IMR-90 (cell line): ENCODE results near the gene PRDM5. TPM values are rescaled to one million over a fixed set of nuclear protein-coding genes. Genes with fewer than 3 reads are reported as not detected.

ENCODE experiments used
- ATAC-seq: fragments of 200-7000 bp; cut with Tn5 transposase; 2 replicates; pipeline ENCODE4 v1.9.1; 2020; ENCODE audit warnings: low read depth, mild to moderate bottlenecking, moderate library complexity
- BruUV-seq: library from RNA; stranded (reverse); fragments of 400-500 nt; replicated peaks from 2 replicates; lab custom pipeline; 2021; lab: Mats Ljungman, UMichigan
- CTCF ChIA-PET: fragments of 300-600 bp; formaldehyde crosslinking; extraction: SDS; loops from one replicate; lab custom pipeline; 2021; ENCODE audit warnings: antibody characterized with exemption; lab: Yijun Ruan, JAX
- POLR2A ChIA-PET: fragments of 300-600 bp; sonication (Branson Sonifier 250); formaldehyde crosslinking; loops from one replicate; lab custom pipeline; 2022; ENCODE audit warnings: antibody characterized with exemption; ENCODE audit not compliant: unreplicated experiment; lab: Charles Lee
- DNase-seq: peaks from one replicate; pipeline ENCODE4 v3.0.0; 2013
- H2AFZ ChIP-seq: replicated peaks from 2 replicates; pipeline ENCODE3; 2013; ENCODE audit warnings: low read length, mild to moderate bottlenecking; ENCODE audit not compliant: poor library complexity
- H2AK5ac ChIP-seq: 2 replicates; pipeline ENCODE4 v1.6.1; 2013; ENCODE audit warnings: low read depth, low read length, inconsistent platforms
- H2AK9ac ChIP-seq: replicated peaks from 2 replicates; pipeline ENCODE3; 2013; ENCODE audit warnings: mild to moderate bottlenecking, low read depth, low read length, moderate library complexity; ENCODE audit not compliant: poor library complexity
- H2BK120ac ChIP-seq: 2 replicates; pipeline ENCODE4 v1.6.1; 2013; ENCODE audit warnings: low read depth, low read length, inconsistent platforms
- H2BK15ac ChIP-seq: 3 replicates; pipeline ENCODE4 v1.6.1; 2013; ENCODE audit warnings: low read depth, low read length, inconsistent platforms
- H2BK20ac ChIP-seq: 2 replicates; pipeline ENCODE4 v1.6.1; 2013; ENCODE audit warnings: low read depth, mild to moderate bottlenecking, inconsistent platforms, low read length, moderate library complexity
- H2BK5ac ChIP-seq: 2 replicates; pipeline ENCODE4 v1.6.1; 2013; ENCODE audit warnings: mild to moderate bottlenecking, low read depth, low read length, inconsistent platforms; ENCODE audit not compliant: poor library complexity, severe bottlenecking
- H3K14ac ChIP-seq: replicated peaks from 2 replicates; pipeline ENCODE4 v1.6.1; 2013; ENCODE audit warnings: low read depth, low read length, inconsistent platforms
- H3K18ac ChIP-seq: 2 replicates; pipeline ENCODE4 v1.6.1; 2013; ENCODE audit warnings: low read depth, low read length, control low read depth
- H3K23ac ChIP-seq: 2 replicates; pipeline ENCODE4 v1.6.1; 2013; ENCODE audit warnings: low read depth, low read length, inconsistent platforms
- H3K27ac ChIP-seq: 2 replicates; pipeline ENCODE4 v1.5.1; 2013; ENCODE audit warnings: mild to moderate bottlenecking, control low read depth, low read length; ENCODE audit not compliant: insufficient read depth
- H3K27me3 ChIP-seq: 2 replicates; pipeline ENCODE4 v1.6.1; 2013; ENCODE audit warnings: low read length; ENCODE audit not compliant: control insufficient read depth, insufficient read depth
- H3K36me3 ChIP-seq: 2 replicates; pipeline ENCODE4 v1.6.1; 2013; ENCODE audit warnings: low read length, mixed read lengths; ENCODE audit not compliant: control insufficient read depth, insufficient read depth
- H3K4ac ChIP-seq: 2 replicates; pipeline ENCODE4 v1.6.1; 2013; ENCODE audit warnings: low read depth, low read length, inconsistent platforms
- H3K4me1 ChIP-seq: 2 replicates; pipeline ENCODE4 v1.6.1; 2013; ENCODE audit warnings: low read length, mixed read lengths; ENCODE audit not compliant: control insufficient read depth, insufficient read depth
- H3K4me2 ChIP-seq: 2 replicates; pipeline ENCODE4 v1.6.1; 2013; ENCODE audit warnings: low read depth, mild to moderate bottlenecking, control low read depth, low read length, moderate library complexity
- H3K4me3 ChIP-seq: 2 replicates; pipeline ENCODE4 v1.5.1; 2013; ENCODE audit warnings: low read depth, mild to moderate bottlenecking, control low read depth, low read length, moderate library complexity; ENCODE audit not compliant: insufficient read depth
- H3K56ac ChIP-seq: 2 replicates; pipeline ENCODE4 v1.6.1; 2013; ENCODE audit warnings: low read length, inconsistent platforms; ENCODE audit not compliant: insufficient read depth; ENCODE audit errors: extremely low read depth
- H3K79me1 ChIP-seq, 2 experiments: 2 replicates each; pipeline ENCODE4 v1.6.1; 2013; ENCODE audit warnings: low read length in 2 of 2, inconsistent platforms in 1 of 2, low read depth in 1 of 2
- H3K9ac ChIP-seq: 2 replicates; pipeline ENCODE4 v1.6.1; 2013; ENCODE audit warnings: low read depth, low read length, control low read depth
- H3K9me1 ChIP-seq: 2 replicates; pipeline ENCODE4 v1.6.1; 2013; ENCODE audit warnings: low read length, inconsistent platforms; ENCODE audit not compliant: insufficient read depth
- H3K9me3 ChIP-seq: 2 replicates; pipeline ENCODE4 v1.6.1; 2013; ENCODE audit warnings: low read length; ENCODE audit not compliant: control insufficient read depth, insufficient read depth
- H4K20me1 ChIP-seq: 2 replicates; pipeline ENCODE4 v1.6.1; 2013; ENCODE audit warnings: low read length, inconsistent platforms; ENCODE audit not compliant: insufficient read depth
- H4K5ac ChIP-seq: 2 replicates; pipeline ENCODE4 v1.6.1; 2013; ENCODE audit warnings: mild to moderate bottlenecking, low read depth, low read length, control low read depth
- H4K8ac ChIP-seq, 2 experiments: 2 replicates each; pipeline ENCODE4 v1.6.1; 2013; ENCODE audit warnings: low read depth in 2 of 2, low read length in 2 of 2, control low read depth in 1 of 2, inconsistent platforms in 1 of 2
- H4K91ac ChIP-seq: 2 replicates; pipeline ENCODE4 v1.6.1; 2013; ENCODE audit warnings: low read depth, low read length, inconsistent platforms; ENCODE audit not compliant: insufficient read depth
- FOS ChIP-seq: fragments of 150-350 bp; IDR thresholded peaks from 2 replicates; pipeline ENCODE4 v1.6.1; 2016; ENCODE audit warnings: low read depth, low read length
- NFE2L2 ChIP-seq: fragments of 150-350 bp; IDR thresholded peaks from 2 replicates; pipeline ENCODE4 v1.6.1; 2016; ENCODE audit warnings: low read depth, mild to moderate bottlenecking, low read length
- RCOR1 ChIP-seq: IDR thresholded peaks from 2 replicates; pipeline ENCODE4 v1.6.1; 2012; ENCODE audit warnings: mild to moderate bottlenecking, low read length, improper control_type of control experiment; ENCODE audit not compliant: insufficient replicate concordance
- RFX5 ChIP-seq: IDR thresholded peaks from 2 replicates; pipeline ENCODE4 v1.8.0; 2012; ENCODE audit warnings: low read depth, mild to moderate bottlenecking, low read length, moderate library complexity
- SMC3 ChIP-seq: fragments of 150-350 bp; IDR thresholded peaks from 2 replicates; pipeline ENCODE4 v1.6.1; 2016; ENCODE audit warnings: low read depth, mild to moderate bottlenecking, antibody characterized with exemption, low read length, moderate library complexity
- WGBS, 2 experiments: methylation state at CpG; one replicate each; pipeline versions ENCODE4 v1.1.5 to v1.1.7; 2013; ENCODE audit warnings: missing lambda C conversion rate in 2 of 2; ENCODE audit not compliant: insufficient read length in 1 of 2; ENCODE audit errors: extremely low coverage in 2 of 2; 5-methylcytosine and 5-hydroxymethylcytosine counted together
- dilution Hi-C: fragments of 300-500 bp; cut with HindIII; formaldehyde crosslinking; loops from one replicate; pipeline ENCODE4 v1.14.3; 2018; ENCODE audit warnings: low sequenced_read_pairs; ENCODE audit not compliant: unreplicated experiment
- in situ Hi-C: fragments of 300-500 bp; cut with MboI; formaldehyde crosslinking; loops from 3 replicates; pipeline ENCODE4 v1.14.3; 2019; ENCODE audit warnings: low sequenced_read_pairs, inconsistent platforms, mixed read lengths
- intact Hi-C: fragments of 100-400 bp; cut with micrococcal nuclease; formaldehyde crosslinking; loops from 2 replicates; pipeline ENCODE4 v1.10.0; 2022
- polyA plus RNA-seq, 3 experiments: library from polyadenylated mRNA; depleted of rRNA; stranded (reverse); fragments of >200 nt; gene quantifications; 2 replicates each; pipeline ENCODE4 v1.2.3, GENCODE V29; 2012; ENCODE audit warnings: low replicate concordance in 1 of 3
- total RNA-seq: library from RNA; depleted of rRNA; stranded (reverse); fragments of >200 nt; gene quantifications from 2 replicates; pipeline ENCODE4 v1.2.3, GENCODE V29; 2012
- TF ChIP-seq, protein P1 (sequence below): conservative IDR thresholded peaks from 2 replicates; pipeline ENCODE4 v1.5.1; 2012; ENCODE audit warnings: mild to moderate bottlenecking, low read depth, low read length, improper control_type of control experiment

Gene PRDM5
- total and polyA plus RNA-seq, 2 of the 4 experiments (the other 2 are of a cell fraction) = 4.1 to 10.8 TPM

GRCh38 chr4:120714417-120715010 lies 208.0 kb downstream of the PRDM5 start:
- Histone ChIP-seq H3K36me3 (no peaks in the 10 kb centered on the region), H2BK15ac (no peak overlapping the region), H3K4me3 (no peak overlapping the region), H3K9ac (no peak overlapping the region), H3K18ac (no peak overlapping the region), H4K5ac (no peak overlapping the region), H3K14ac (no peak overlapping the region), H3K27me3 (no peaks in the 10 kb centered on the region), H4K8ac (no peak overlapping the region), H2AFZ (no peak overlapping the region), H2BK20ac (no peak overlapping the region), H3K9me3 (no peaks in the 10 kb centered on the region), H3K56ac (no peak overlapping the region), H3K4me1 (peaks cover 2% of the 10 kb centered on the region; the same call in 1 of the 2 replicates), H3K9me1 (no peaks in the 10 kb centered on the region), H2AK5ac (no peak overlapping the region), H3K79me1 (no peaks in the 10 kb centered on the region), H2BK120ac (no peak overlapping the region), H3K23ac (no peak overlapping the region), H2AK9ac (no peak overlapping the region), H3K4ac (no peak overlapping the region), H4K91ac (no peak overlapping the region), H3K4me2 (no peak overlapping the region), H2BK5ac (no peak overlapping the region), H3K27ac (no peak overlapping the region), H4K20me1 (no peaks in the 10 kb centered on the region)
- no peak for ATAC-seq
- intact Hi-C loops = loop anchor here (5.0 kb wide), 3 partner anchors 338 to 642 kb away; no protein-coding TSS in a partner anchor
- CTCF ChIA-PET = no interaction called here
- no peak for DNase-seq
- in situ Hi-C loops = loop anchor here (25.0 kb wide), 1 partner anchor 373 kb away; no protein-coding TSS in a partner anchor
- no CpG with 5 or more reads among the region's 4 CpGs for WGBS, 2 experiments
- POLR2A ChIA-PET = no interaction called here
- dilution Hi-C loops = no loop called here
- no TSS peak for BruUV-seq
- TF ChIP-seq, protein P1, sequence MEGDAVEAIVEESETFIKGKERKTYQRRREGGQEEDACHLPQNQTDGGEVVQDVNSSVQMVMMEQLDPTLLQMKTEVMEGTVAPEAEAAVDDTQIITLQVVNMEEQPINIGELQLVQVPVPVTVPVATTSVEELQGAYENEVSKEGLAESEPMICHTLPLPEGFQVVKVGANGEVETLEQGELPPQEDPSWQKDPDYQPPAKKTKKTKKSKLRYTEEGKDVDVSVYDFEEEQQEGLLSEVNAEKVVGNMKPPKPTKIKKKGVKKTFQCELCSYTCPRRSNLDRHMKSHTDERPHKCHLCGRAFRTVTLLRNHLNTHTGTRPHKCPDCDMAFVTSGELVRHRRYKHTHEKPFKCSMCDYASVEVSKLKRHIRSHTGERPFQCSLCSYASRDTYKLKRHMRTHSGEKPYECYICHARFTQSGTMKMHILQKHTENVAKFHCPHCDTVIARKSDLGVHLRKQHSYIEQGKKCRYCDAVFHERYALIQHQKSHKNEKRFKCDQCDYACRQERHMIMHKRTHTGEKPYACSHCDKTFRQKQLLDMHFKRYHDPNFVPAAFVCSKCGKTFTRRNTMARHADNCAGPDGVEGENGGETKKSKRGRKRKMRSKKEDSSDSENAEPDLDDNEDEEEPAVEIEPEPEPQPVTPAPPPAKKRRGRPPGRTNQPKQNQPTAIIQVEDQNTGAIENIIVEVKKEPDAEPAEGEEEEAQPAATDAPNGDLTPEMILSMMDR = no peak
- TF ChIP-seq FOS (no peak), RCOR1 (no peak), SMC3 (no peak), RFX5 (no peak), NFE2L2 (no peak)
